Keratinocyte (primary cell): ENCODE data around the gene PSMB5.

Experiments
- CTCF ChIP-seq, 3 experiments: IDR thresholded peaks in 1 of 3; conservative IDR thresholded peaks in 1 of 3; optimal IDR thresholded peaks in 1 of 3; 2 replicates in 2 of 3; 3 replicates in 1 of 3; pipeline versions ENCODE3 to v1.5.1; 2011; ENCODE audit warnings: low read length in 3 of 3, mild to moderate bottlenecking in 3 of 3, moderate library complexity in 2 of 3, control low read depth in 1 of 3, inconsistent platforms in 1 of 3; ENCODE audit not compliant: insufficient read depth in 2 of 3; ENCODE audit errors: extremely low read depth in 1 of 3
- EZH2 ChIP-seq: IDR thresholded peaks from one replicate; pipeline ENCODE4 v1.6.1; 2012; ENCODE audit warnings: inconsistent platforms, mild to moderate bottlenecking, low read length, moderate library complexity

- TF ChIP-seq EZH2, result no peak
- no peak for TF ChIP-seq CTCF (optimal IDR thresholded peaks at IDR 0.05 in 1 of 3, IDR thresholded peaks at IDR 0.05 in 1 of 3, conservative IDR thresholded peaks at IDR 0.05 in 1 of 3; ENCODE audit: extremely low read depth in 1 of 3, insufficient read depth in 2 of 3, low read length in 3 of 3)
Measured at GRCh38 chr14:23042162-23042965, 7.7 kb upstream of the PSMB5 start, which contains the start of gene PSMB11.
